WTC11 (cell line): ENCODE results near the gene REPS2. TPM values are rescaled to one million over a fixed set of nuclear protein-coding genes. Genes with fewer than 3 reads are reported as not detected.

ENCODE experiments used
- ATAC-seq: fragments of 200-7000 bp; cut with Tn5 transposase; 2 replicates; pipeline ENCODE4 v1.10.0; 2021; ENCODE audit warnings: mild to moderate bottlenecking, moderate library complexity
- CTCF ChIA-PET: fragments of 300-600 bp; sonication (Branson Sonifier 250); formaldehyde crosslinking; loops from one replicate; lab custom pipeline; 2021; ENCODE audit warnings: antibody characterized with exemption; lab: Charles Lee
- POLR2A ChIA-PET: fragments of 350-600 bp; sonication (Branson Sonifier 250); formaldehyde crosslinking; loops from one replicate; lab custom pipeline; 2021; ENCODE audit warnings: antibody characterized with exemption; lab: Charles Lee
- DNase-seq: peaks from one replicate; pipeline ENCODE4 v3.0.0; 2021; ENCODE audit warnings: low spot score
- H3K27ac Mint-ChIP-seq: 2 replicates; pipeline ENCODE4 v1.8.0; 2021; ENCODE audit warnings: mixed read lengths
- H3K27me3 Mint-ChIP-seq: 2 replicates; pipeline ENCODE4 v1.8.0; 2021; ENCODE audit warnings: low read depth, mild to moderate bottlenecking, moderate library complexity, mixed read lengths
- H3K36me3 Mint-ChIP-seq: 2 replicates; pipeline ENCODE4 v1.8.0; 2021; ENCODE audit warnings: mixed read lengths
- H3K4me1 Mint-ChIP-seq: 2 replicates; pipeline ENCODE4 v1.8.0; 2022; ENCODE audit warnings: mixed read lengths
- H3K4me3 Mint-ChIP-seq: 2 replicates; pipeline ENCODE4 v1.8.0; 2021; ENCODE audit warnings: mild to moderate bottlenecking, moderate library complexity, mixed read lengths
- H3K9me3 Mint-ChIP-seq: 2 replicates; pipeline ENCODE4 v1.8.0; 2021; ENCODE audit warnings: mixed read lengths
- AFF4 ChIP-seq: sonication (generic); formaldehyde crosslinking; IDR thresholded peaks from 2 replicates; pipeline ENCODE4 v1.8.1; 2023; ENCODE audit warnings: mild to moderate bottlenecking, missing genetic modification reagents, borderline replicate concordance
- ATF1 ChIP-seq: sonication (generic); formaldehyde crosslinking; IDR thresholded peaks from 2 replicates; pipeline ENCODE4 v1.8.1; 2023; ENCODE audit warnings: mild to moderate bottlenecking, moderate library complexity, missing genetic modification reagents
- ATF2 ChIP-seq: sonication (generic); formaldehyde crosslinking; IDR thresholded peaks from 2 replicates; pipeline ENCODE4 v1.8.1; 2022; ENCODE audit warnings: low read depth, missing genetic modification reagents, borderline replicate concordance
- CDX4 ChIP-seq: fragments of 250-450 bp; sonication (Bioruptor Pico); IDR thresholded peaks from 2 replicates; pipeline ENCODE4 v1.9.0; 2021; ENCODE audit warnings: moderate library complexity, mild to moderate bottlenecking, inconsistent platforms, borderline replicate concordance
- CTCF ChIP-seq: fragments of 200-600 bp; IDR thresholded peaks from 2 replicates; pipeline ENCODE4 v1.8.0; 2022; ENCODE audit warnings: antibody characterized with exemption
- ERG ChIP-seq: fragments of 250-450 bp; sonication (Bioruptor Pico); IDR thresholded peaks from 2 replicates; pipeline ENCODE4 v1.8.0; 2021; ENCODE audit warnings: mild to moderate bottlenecking
- ESRRA ChIP-seq: sonication (generic); formaldehyde crosslinking; IDR thresholded peaks from 2 replicates; pipeline ENCODE4 v1.8.1; 2022; ENCODE audit warnings: mild to moderate bottlenecking, missing genetic modification reagents, borderline replicate concordance
- FOXK1 ChIP-seq: sonication (generic); formaldehyde crosslinking; IDR thresholded peaks from 2 replicates; pipeline ENCODE4 v1.8.0; 2022; ENCODE audit warnings: mild to moderate bottlenecking, moderate library complexity, missing genetic modification reagents
- FOXP4 ChIP-seq: sonication (generic); formaldehyde crosslinking; IDR thresholded peaks from 2 replicates; pipeline ENCODE4 v1.8.0; 2022; ENCODE audit warnings: mild to moderate bottlenecking, missing genetic modification reagents
- HMGA2 ChIP-seq: fragments of 250-450 bp; sonication (Bioruptor Pico); IDR thresholded peaks from 2 replicates; pipeline ENCODE4 v1.4.0; 2021; ENCODE audit warnings: mild to moderate bottlenecking, moderate library complexity
- IRF1 ChIP-seq: sonication (generic); formaldehyde crosslinking; IDR thresholded peaks from 2 replicates; pipeline ENCODE4 v1.8.0; 2023; ENCODE audit warnings: missing genetic modification reagents
- JAZF1 ChIP-seq: fragments of 250-450 bp; sonication (Bioruptor Pico); IDR thresholded peaks from 2 replicates; pipeline ENCODE4 v1.9.0; 2021; ENCODE audit warnings: moderate library complexity, mild to moderate bottlenecking, inconsistent platforms
- PREB ChIP-seq: sonication (generic); formaldehyde crosslinking; IDR thresholded peaks from 2 replicates; pipeline ENCODE4 v1.8.1; 2022; ENCODE audit warnings: mild to moderate bottlenecking, missing genetic modification reagents, moderate library complexity, borderline replicate concordance
- RELA ChIP-seq: sonication (generic); formaldehyde crosslinking; IDR thresholded peaks from 2 replicates; pipeline ENCODE4 v1.8.1; 2022; ENCODE audit warnings: missing genetic modification reagents, mild to moderate bottlenecking, borderline replicate concordance
- SMAD3 ChIP-seq: sonication (generic); formaldehyde crosslinking; IDR thresholded peaks from 2 replicates; pipeline ENCODE4 v1.8.0; 2022; ENCODE audit warnings: missing genetic modification reagents, mild to moderate bottlenecking, borderline replicate concordance
- TCF7 ChIP-seq: sonication (generic); formaldehyde crosslinking; IDR thresholded peaks from 2 replicates; pipeline ENCODE4 v1.8.0; 2022; ENCODE audit warnings: mild to moderate bottlenecking, low read depth, missing genetic modification reagents, moderate library complexity
- ZNF138 ChIP-seq: sonication (generic); formaldehyde crosslinking; conservative IDR thresholded peaks from 2 replicates; pipeline ENCODE4 v1.8.1; 2022; ENCODE audit warnings: mild to moderate bottlenecking, moderate library complexity, missing genetic modification reagents
- ZSCAN18 ChIP-seq: fragments of 250-450 bp; sonication (Bioruptor Pico); IDR thresholded peaks from 2 replicates; pipeline ENCODE4 v2.1.2; 2022; ENCODE audit warnings: mild to moderate bottlenecking, moderate library complexity
- total RNA-seq: library from RNA; stranded (reverse); gene quantifications from 3 replicates; pipeline ENCODE4 v1.2.3, GENCODE V29; 2021

REPS2 gene
- total RNA-seq, 1 experiment from 2014 or later, result 2.2 TPM

GRCh38 chrX:17081511-17081910 lies 135.1 kb downstream of the REPS2 start:
- H3K4me3 Mint-ChIP-seq, result no peak overlapping the region
- no peaks in the 10 kb centered on the region for H3K9me3 Mint-ChIP-seq
- H3K27me3 Mint-ChIP-seq, result no peaks in the 10 kb centered on the region
- ChIA-PET POLR2A (interaction anchor here (0.8 kb wide), 1 partner anchor 23 kb away, joined by 5 read pairs; no protein-coding TSS in a partner anchor), CTCF (interaction anchor here (0.7 to 2.5 kb wide), 3 partner anchors 35 to 199 kb away, joined by 3 to 9 read pairs (median 3); no protein-coding TSS in a partner anchor)
- ATAC-seq (no peak), DNase-seq (no peak)
- H3K36me3 Mint-ChIP-seq, result no peaks in the 10 kb centered on the region
- H3K4me1 Mint-ChIP-seq, result no peaks in the 10 kb centered on the region
- TF ChIP-seq ESRRA (CRISPR knock-in tag) (no peak), ERG (CRISPR knock-in tag) (no peak), IRF1 (CRISPR knock-in tag) (no peak), PREB (CRISPR knock-in tag) (no peak), CDX4 (CRISPR knock-in tag) (no peak), FOXK1 (CRISPR knock-in tag) (no peak), ZNF138 (CRISPR knock-in tag) (no peak), SMAD3 (CRISPR knock-in tag) (no peak), JAZF1 (CRISPR knock-in tag) (no peak), ATF2 (CRISPR knock-in tag) (no peak), TCF7 (CRISPR knock-in tag) (no peak), AFF4 (no peak), CTCF (no peak), ZSCAN18 (CRISPR knock-in tag) (no peak), FOXP4 (CRISPR knock-in tag) (no peak), ATF1 (CRISPR knock-in tag) (no peak), HMGA2 (CRISPR knock-in tag) (no peak), RELA (CRISPR knock-in tag) (no peak)
- H3K27ac Mint-ChIP-seq, result no peak overlapping the region
